GM19351 (cell line): Measurements from ENCODE around the gene MNS1.
"Not testable (repeated sequence)": the region's sequence is repeated elsewhere in the genome, so short reads cannot be mapped to it uniquely, and the experiment has no call there.

Experiments used
- ATAC-seq: cut with Tn5 transposase; IDR thresholded peaks from one replicate; pipeline ENCODE4 v1.9.1; 2021; ENCODE audit warnings: mild to moderate bottlenecking, moderate library complexity; ENCODE audit not compliant: unreplicated experiment

Gene MNS1

DNA sequence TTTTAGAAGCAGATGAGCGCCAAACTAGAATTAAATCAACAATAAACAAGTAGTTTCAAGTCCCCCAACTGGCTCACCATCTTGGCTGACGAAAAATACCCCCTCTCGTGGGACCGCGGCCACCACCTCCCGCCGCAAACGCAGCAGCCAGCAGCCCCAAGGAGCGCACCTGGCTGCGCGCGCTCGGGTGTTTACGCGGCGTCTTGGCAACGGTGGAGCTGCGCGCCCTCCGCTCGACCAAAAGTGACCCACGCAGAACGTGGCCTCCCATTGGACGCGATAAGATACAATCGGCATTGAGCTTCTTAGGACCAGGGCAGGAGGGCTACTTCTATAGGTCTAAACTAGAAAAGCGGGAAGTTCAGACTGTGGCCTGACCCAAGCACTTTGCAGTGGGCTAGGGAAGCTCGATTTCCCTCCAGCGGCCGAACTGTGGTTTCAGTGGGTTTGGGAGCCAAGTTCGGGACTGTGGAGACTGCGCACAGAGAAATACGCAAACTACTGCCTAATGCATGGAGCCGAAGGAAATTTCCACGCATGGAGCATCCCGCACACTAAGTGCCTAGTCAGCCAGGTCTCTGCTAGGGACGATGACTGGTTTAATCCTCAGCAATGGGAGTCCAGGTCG, at the start of gene MNS1:
MNS1 (minus strand) TSS at position 245 of the 628 bp plus-strand sequence; CDS start at position 80, 165 bp downstream.
- ATAC-seq, result peak; percentile 99

GRCh38 chr15:56496635-56497034, 31.7 kb upstream of the MNS1 start:
- peak; percentile 71 for ATAC-seq

- ATAC-seq, result no peak
Observed at GRCh38 chr15:56495533-56495932, 30.6 kb upstream of the MNS1 start.

DNA sequence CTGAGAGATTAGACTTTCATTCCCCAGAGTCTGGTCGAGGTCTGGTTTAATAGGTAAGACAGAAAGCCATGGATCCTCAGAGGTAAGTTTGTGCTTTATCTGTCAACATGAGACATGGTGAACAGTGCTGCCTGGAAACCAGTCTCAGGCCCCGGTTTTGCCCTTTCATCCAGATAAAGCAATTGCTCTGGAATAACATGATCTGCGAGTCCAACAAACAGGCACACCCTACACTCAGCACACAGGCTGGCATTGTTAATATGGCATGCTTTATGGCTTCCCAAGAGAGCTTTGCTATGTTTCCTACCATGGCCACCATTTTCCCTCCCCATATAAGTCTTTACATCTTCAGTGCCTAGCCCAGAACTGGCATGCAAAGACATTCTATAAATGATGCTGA, 30.1 kb upstream of the MNS1 start:
- no peak for ATAC-seq

- no peak for ATAC-seq
Observed at GRCh38 chr15:56492791-56493555, 28.0 kb upstream of the MNS1 start.

GRCh38 chr15:56492236-56492635, 27.3 kb upstream of the MNS1 start:
- no peak for ATAC-seq

- peak; percentile 62 for ATAC-seq
Observed at GRCh38 chr15:56491110-56491722, 26.3 kb upstream of the MNS1 start.

DNA sequence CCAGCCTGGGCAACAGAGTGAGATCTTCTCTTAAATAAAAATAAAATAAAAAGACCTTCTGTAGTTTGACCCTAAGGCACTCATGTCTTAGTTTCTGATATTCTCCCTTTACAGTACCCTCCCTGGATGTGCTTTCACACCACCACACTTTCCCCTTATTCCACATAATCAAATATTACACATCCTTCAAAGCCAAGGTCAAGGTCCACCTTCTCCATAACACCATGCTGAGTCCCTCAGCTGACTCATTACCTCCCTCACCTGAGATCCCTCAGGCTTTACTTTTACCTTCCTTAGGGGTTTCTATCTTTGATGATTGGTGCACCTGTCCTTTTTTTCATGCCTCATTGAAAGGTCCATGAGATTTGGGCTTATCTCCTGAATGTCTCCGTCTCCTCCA, 25.5 kb upstream of the MNS1 start:
- ATAC-seq, result no peak

DNA sequence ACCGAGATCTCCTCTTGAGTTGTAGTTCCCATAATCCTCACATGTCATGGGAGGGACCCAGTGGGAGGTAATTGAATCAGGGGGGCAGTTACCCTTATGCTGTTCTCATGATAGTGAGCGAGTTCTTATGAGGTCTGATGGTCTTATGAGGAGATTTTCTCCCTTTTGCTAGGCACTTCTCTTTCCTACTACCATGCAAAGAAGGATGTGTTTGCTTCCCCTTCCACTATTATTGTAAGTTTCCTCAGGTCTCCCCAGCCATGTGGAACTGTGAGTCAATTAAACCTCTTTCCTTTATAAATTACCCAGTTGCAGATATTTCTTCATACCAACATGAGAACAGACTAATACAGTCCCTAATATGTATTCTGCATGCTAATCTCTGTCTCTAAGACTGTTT, 21.3 kb upstream of the MNS1 start:
- not testable (repeated sequence) for ATAC-seq

DNA sequence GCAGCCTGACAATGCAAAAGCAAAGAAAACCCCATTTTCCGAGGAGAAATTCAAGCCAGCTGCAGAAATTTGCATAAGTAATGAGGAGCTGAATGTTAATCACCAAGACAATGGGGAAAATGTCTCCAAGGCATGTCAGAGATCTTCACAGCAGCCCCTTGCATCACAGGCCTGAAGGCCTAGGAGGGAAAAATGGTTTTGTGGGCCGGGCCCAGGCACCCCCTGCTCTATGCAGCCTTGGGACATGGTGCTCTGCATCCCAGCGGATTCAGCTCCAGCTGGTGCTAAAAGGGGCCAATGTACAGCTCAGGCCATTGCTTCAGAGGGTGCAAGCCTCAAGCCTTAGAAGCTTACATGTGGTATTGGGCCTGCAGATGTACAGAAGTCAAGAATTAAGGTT, 20.5 kb upstream of the MNS1 start:
- ATAC-seq, result not testable (repeated sequence)

DNA sequence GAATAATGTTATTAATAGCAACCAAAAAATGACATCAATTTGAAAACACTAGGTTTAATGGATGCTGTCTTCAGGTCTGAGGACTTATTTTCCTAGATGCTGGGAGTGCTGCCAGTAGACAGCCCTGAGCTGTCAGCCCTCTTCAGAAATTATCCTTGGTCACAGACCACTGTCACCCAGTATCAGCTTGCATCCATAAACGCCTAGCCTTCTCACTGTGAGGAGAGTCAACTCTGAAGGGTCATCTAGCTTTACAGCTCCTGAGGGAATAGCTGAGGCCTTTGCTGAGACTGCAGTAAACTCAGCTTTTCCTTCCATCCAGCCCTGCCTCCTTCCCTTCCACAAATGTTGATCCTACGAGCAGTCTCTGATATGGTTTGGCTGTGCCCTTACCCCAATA, 19.4 kb upstream of the MNS1 start:
- ATAC-seq, result no peak

GRCh38 chr15:56475351-56475750, 10.4 kb upstream of the MNS1 start:
- no peak for ATAC-seq

- no peak for ATAC-seq
Observed at GRCh38 chr15:56473017-56473416, 8.1 kb upstream of the MNS1 start.

DNA sequence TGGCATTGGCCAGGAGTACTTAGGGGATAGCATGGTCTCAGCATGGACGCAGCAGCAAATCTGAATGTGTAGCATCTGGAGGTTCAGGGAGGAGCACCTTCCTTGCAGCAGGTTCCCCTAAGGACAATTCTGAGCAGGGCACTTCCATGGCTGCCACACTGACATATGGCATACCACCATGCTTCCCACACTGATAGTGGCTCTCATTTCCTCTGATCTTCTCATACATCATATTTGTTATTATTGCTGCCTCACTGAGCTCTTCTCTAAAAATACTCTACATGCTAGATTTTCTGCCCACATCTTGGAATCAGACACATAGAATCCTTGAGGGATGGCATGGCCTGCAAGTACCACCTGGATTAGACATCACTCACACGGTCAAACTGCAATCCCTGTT, 7.3 kb upstream of the MNS1 start:
- no peak for ATAC-seq

GRCh38 chr15:56471440-56472069, 6.6 kb upstream of the MNS1 start:
- no peak for ATAC-seq

GRCh38 chr15:56469483-56469882, 4.5 kb upstream of the MNS1 start:
- no peak for ATAC-seq

DNA sequence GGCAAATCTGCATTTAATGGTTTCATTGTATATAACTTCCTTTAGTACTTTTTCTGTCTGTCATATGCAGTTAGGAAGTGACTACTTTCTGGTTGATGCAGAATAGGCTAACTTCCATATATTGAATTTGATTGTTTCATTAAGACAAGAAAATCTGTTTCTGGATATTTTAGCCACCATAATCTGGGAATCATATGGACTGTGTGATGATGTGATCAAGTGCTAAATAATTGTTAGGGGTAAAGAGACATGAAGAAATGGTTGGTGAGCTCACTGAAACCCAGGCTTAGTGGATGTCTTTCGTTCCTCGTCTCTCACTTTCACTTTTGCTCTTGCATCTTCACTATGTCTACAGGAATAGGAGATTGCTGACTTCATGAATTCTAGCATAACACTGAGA, 3.5 kb upstream of the MNS1 start:
- ATAC-seq, result peak; percentile 43

DNA sequence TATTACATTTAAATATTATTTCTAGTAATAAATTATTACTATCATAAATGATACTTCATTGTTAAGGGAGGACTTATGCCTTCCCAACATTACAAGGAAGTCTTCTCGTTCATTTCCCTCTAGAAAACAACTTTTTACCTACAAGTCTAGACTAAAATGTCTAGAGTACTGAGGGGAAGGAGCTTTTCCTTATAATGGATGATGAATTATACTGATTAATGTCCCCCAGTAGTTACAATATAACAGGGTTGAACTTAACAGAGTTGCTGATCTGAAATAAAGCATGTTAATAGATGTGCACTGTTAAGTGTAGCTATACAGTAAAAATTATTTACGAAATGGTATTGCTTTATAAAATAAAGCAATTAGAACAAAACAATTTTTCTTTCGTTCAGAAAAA, 2.7 kb upstream of the MNS1 start:
- ATAC-seq, result no peak

GRCh38 chr15:56460947-56461346, 4.0 kb downstream of the MNS1 start:
- no peak for ATAC-seq

GRCh38 chr15:56460071-56460470, 4.9 kb downstream of the MNS1 start:
- ATAC-seq, result no peak

GRCh38 chr15:56459096-56459495, 5.8 kb downstream of the MNS1 start:
- no peak for ATAC-seq

DNA sequence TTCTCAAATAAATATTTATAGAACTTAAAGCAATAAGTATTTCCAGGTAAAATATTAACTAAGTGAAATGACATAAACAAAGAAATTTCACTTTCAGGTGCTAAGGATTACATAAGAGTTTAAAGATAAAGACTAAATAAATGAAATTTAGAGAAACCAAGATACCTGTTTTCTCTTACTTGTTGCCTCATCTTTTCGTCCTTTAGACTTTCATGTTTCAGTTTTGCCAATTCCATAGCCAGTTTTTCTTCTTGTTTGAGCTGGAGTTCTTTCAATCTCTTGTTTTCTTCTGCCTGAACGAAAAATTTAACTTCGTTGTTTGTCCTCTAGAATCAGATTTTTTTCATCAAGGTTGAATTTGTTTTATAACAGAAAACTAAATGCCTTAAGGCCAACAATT, 8.7 kb downstream of the MNS1 start:
- ATAC-seq, result no peak
